ENCODE results near the gene SRMS.

- TF ChIP-seq CTCF (conservative IDR thresholded peaks at IDR 0.05; ENCODE audit: low read length) (no peak), EZH2phosphoT487 (IDR thresholded peaks at IDR 0.05; ENCODE audit: borderline replicate concordance) (no peak)
Measured at GRCh38 chr20:63568170-63568981, 20.8 kb upstream of the SRMS start.

Data from Loucy (cell line).